Measurements from ENCODE around the gene RNF222. TPM values are rescaled to one million over a fixed set of nuclear protein-coding genes. Genes with fewer than 3 reads are reported as not detected.
A peak's percentile ranks its signal among the peaks of the same experiment; 100 is the strongest.
"Not testable (repeated sequence)": the region's sequence is repeated elsewhere in the genome, so short reads cannot be mapped to it uniquely, and the experiment has no call there.

RNF222 gene
- total and polyA plus RNA-seq, 5 donors from 2014 or later: 0.19 to 0.81 (median 0.27) TPM; not detected in 2

- ATAC-seq (ENCODE audit: low read depth in 2 of 2): peak; percentile 98 to 99
- Mint-ChIP-seq H3K4me1 (peaks cover 14 to 63% (median 33%) of the 10 kb centered on the region in 4 donors), H3K27ac (peak within 1 kb of the TSS; percentile 71 to 90 (median 87)), H3K36me3 (peaks cover 29% of the 10 kb centered on the region), H3K9me3 (peaks cover 0 to 2% (median 0%) of the 10 kb centered on the region in 7 donors), H3K27me3 (peaks cover 4% of the 10 kb centered on the region), H3K4me3 (peak within 1 kb of the TSS; percentile 86 to 90 (median 88))
- DNase-seq: peak; percentile 86 to 90 (median 88)
- Histone ChIP-seq H3K9me3 (ENCODE audit: control insufficient read depth in 2 of 2, low read length in 2 of 2) (no peaks in the 10 kb centered on the region), H3K27ac (ENCODE audit: insufficient read depth, low read length, poor library complexity, severe bottlenecking) (peak within 1 kb of the TSS; percentile 69), H3K27me3 (ENCODE audit: control insufficient read depth, insufficient read depth, low read length) (no peaks in the 10 kb centered on the region), H3K36me3 (ENCODE audit: control insufficient read depth, insufficient read depth, low read length) (peaks cover 44% of the 10 kb centered on the region), H3K4me1 (ENCODE audit: control insufficient read depth, insufficient read depth, low read length, poor library complexity, severe bottlenecking) (peaks cover 40% of the 10 kb centered on the region), H3K4me3 (ENCODE audit: low read depth, low read length) (peak within 1 kb of the TSS; percentile 84)
These were observed 21.2 kb downstream of the RNF222 start, which contains the start of gene KRABD2 for GRCh38 chr17:8376271-8377067. Gene KRABD2, minus strand, starts transcription at chr17:8376704.

- Mint-ChIP-seq H3K27me3 (peaks cover 4% of the 10 kb centered on the region), H3K4me1 (peaks cover 11 to 61% (median 28%) of the 10 kb centered on the region in 4 donors), H3K36me3 (peaks cover 24% of the 10 kb centered on the region), H3K9me3 (peaks cover 0 to 2% (median 0%) of the 10 kb centered on the region in 7 donors), H3K27ac (peak overlapping the region; percentile 45 to 90 (median 87)), H3K4me3 (peak overlapping the region; percentile 86 to 90 (median 88))
- Histone ChIP-seq H3K36me3 (ENCODE audit: control insufficient read depth, insufficient read depth, low read length) (peaks cover 45% of the 10 kb centered on the region), H3K9me3 (ENCODE audit: control insufficient read depth in 2 of 2, low read length in 2 of 2) (no peaks in the 10 kb centered on the region), H3K4me1 (ENCODE audit: control insufficient read depth, insufficient read depth, low read length, poor library complexity, severe bottlenecking) (peaks cover 33% of the 10 kb centered on the region), H3K4me3 (ENCODE audit: low read depth, low read length) (peak overlapping the region; percentile 84), H3K27me3 (ENCODE audit: control insufficient read depth, insufficient read depth, low read length) (no peaks in the 10 kb centered on the region), H3K27ac (ENCODE audit: insufficient read depth, low read length, poor library complexity, severe bottlenecking) (peak overlapping the region; percentile 69)
- ATAC-seq (ENCODE audit: low read depth in 2 of 2): no peak
- DNase-seq: no peak
These were observed 21.8 kb downstream of the RNF222 start for GRCh38 chr17:8375738-8376259.

- not testable (repeated sequence) for H3K9me3 Mint-ChIP-seq; ATAC-seq (ENCODE audit: low read depth in 2 of 2); H3K4me3 ChIP-seq (ENCODE audit: low read depth, low read length); H3K27ac ChIP-seq (ENCODE audit: insufficient read depth, low read length, poor library complexity, severe bottlenecking); H3K9me3 ChIP-seq (ENCODE audit: control insufficient read depth in 2 of 2, low read length in 2 of 2); H3K27ac Mint-ChIP-seq; DNase-seq; H3K27me3 Mint-ChIP-seq; H3K4me3 Mint-ChIP-seq; H3K27me3 ChIP-seq (ENCODE audit: control insufficient read depth, insufficient read depth, low read length)
- H3K4me1 Mint-ChIP-seq: peaks cover 12 to 48% (median 20%) of the 10 kb centered on the region in 4 donors
- peaks cover 37% of the 10 kb centered on the region for H3K36me3 ChIP-seq (ENCODE audit: control insufficient read depth, insufficient read depth, low read length)
- peaks cover 29% of the 10 kb centered on the region for H3K36me3 Mint-ChIP-seq
- peaks cover 22% of the 10 kb centered on the region for H3K4me1 ChIP-seq (ENCODE audit: control insufficient read depth, insufficient read depth, low read length, poor library complexity, severe bottlenecking)
These were observed 23.8 kb downstream of the RNF222 start for GRCh38 chr17:8373856-8374255.

- Histone ChIP-seq H3K36me3 (ENCODE audit: control insufficient read depth, insufficient read depth, low read length) (peaks cover 24% of the 10 kb centered on the region), H3K4me3 (ENCODE audit: low read depth, low read length) (no peak overlapping the region), H3K9me3 (ENCODE audit: control insufficient read depth in 2 of 2, low read length in 2 of 2) (no peaks in the 10 kb centered on the region), H3K27ac (ENCODE audit: insufficient read depth, low read length, poor library complexity, severe bottlenecking) (no peak overlapping the region), H3K4me1 (ENCODE audit: control insufficient read depth, insufficient read depth, low read length, poor library complexity, severe bottlenecking) (peaks cover 21% of the 10 kb centered on the region), H3K27me3 (ENCODE audit: control insufficient read depth, insufficient read depth, low read length) (no peaks in the 10 kb centered on the region)
- DNase-seq: no peak
- Mint-ChIP-seq H3K9me3 (peaks cover 0 to 2% (median 0%) of the 10 kb centered on the region in 7 donors), H3K4me1 (peaks cover 7 to 40% (median 11%) of the 10 kb centered on the region in 4 donors), H3K27ac (no peak overlapping the region), H3K4me3 (no peak overlapping the region), H3K36me3 (peaks cover 24% of the 10 kb centered on the region), H3K27me3 (no peaks in the 10 kb centered on the region)
- ATAC-seq (ENCODE audit: low read depth in 2 of 2): no peak
These were observed 25.2 kb downstream of the RNF222 start for GRCh38 chr17:8372422-8372821.

- Histone ChIP-seq H3K4me3 (ENCODE audit: low read depth, low read length) (no peak overlapping the region), H3K4me1 (ENCODE audit: control insufficient read depth, insufficient read depth, low read length, poor library complexity, severe bottlenecking) (peaks cover 17% of the 10 kb centered on the region), H3K27me3 (ENCODE audit: control insufficient read depth, insufficient read depth, low read length) (no peaks in the 10 kb centered on the region), H3K9me3 (ENCODE audit: control insufficient read depth in 2 of 2, low read length in 2 of 2) (no peaks in the 10 kb centered on the region), H3K27ac (ENCODE audit: insufficient read depth, low read length, poor library complexity, severe bottlenecking) (no peak overlapping the region), H3K36me3 (ENCODE audit: control insufficient read depth, insufficient read depth, low read length) (peaks cover 19% of the 10 kb centered on the region)
- Mint-ChIP-seq H3K4me1 (peaks cover 5 to 34% (median 10%) of the 10 kb centered on the region in 4 donors), H3K27ac (peak overlapping the region in 1 of 3 donors; percentile 42), H3K27me3 (no peaks in the 10 kb centered on the region), H3K9me3 (peaks cover 0 to 2% (median 0%) of the 10 kb centered on the region in 7 donors), H3K36me3 (peaks cover 21% of the 10 kb centered on the region), H3K4me3 (peak overlapping the region in 1 of 4 donors; percentile 58)
- ATAC-seq (ENCODE audit: low read depth in 2 of 2) (no peak), DNase-seq (no peak)
These were observed 25.8 kb downstream of the RNF222 start for GRCh38 chr17:8371786-8372185.

- H3K9me3 ChIP-seq (ENCODE audit: control insufficient read depth in 2 of 2, low read length in 2 of 2): no peaks in the 10 kb centered on the region
- Mint-ChIP-seq H3K36me3 (peaks cover 21% of the 10 kb centered on the region), H3K9me3 (peaks cover 0 to 2% (median 0%) of the 10 kb centered on the region in 7 donors), H3K27me3 (no peaks in the 10 kb centered on the region), H3K4me3 (no peak overlapping the region), H3K4me1 (peaks cover 4 to 18% (median 7%) of the 10 kb centered on the region in 4 donors), H3K27ac (peak overlapping the region in 1 of 3 donors; percentile 13)
- no peak overlapping the region for H3K27ac ChIP-seq (ENCODE audit: insufficient read depth, low read length, poor library complexity, severe bottlenecking)
- peaks cover 19% of the 10 kb centered on the region for H3K36me3 ChIP-seq (ENCODE audit: control insufficient read depth, insufficient read depth, low read length)
- H3K4me1 ChIP-seq (ENCODE audit: control insufficient read depth, insufficient read depth, low read length, poor library complexity, severe bottlenecking): no peaks in the 10 kb centered on the region
- H3K4me3 ChIP-seq (ENCODE audit: low read depth, low read length): no peak overlapping the region
- H3K27me3 ChIP-seq (ENCODE audit: control insufficient read depth, insufficient read depth, low read length): no peaks in the 10 kb centered on the region
- ATAC-seq (ENCODE audit: low read depth in 2 of 2) (no peak), DNase-seq (no peak)
These were observed 27.7 kb downstream of the RNF222 start for GRCh38 chr17:8369944-8370343.

GRCh38 chr17:8368193-8368592 lies 29.4 kb downstream of the RNF222 start:
- no peaks in the 10 kb centered on the region for H3K27me3 Mint-ChIP-seq
- no peak for DNase-seq
- Histone ChIP-seq H3K4me3 (ENCODE audit: low read depth, low read length) (no peak overlapping the region), H3K36me3 (ENCODE audit: control insufficient read depth, insufficient read depth, low read length) (peaks cover 19% of the 10 kb centered on the region), H3K4me1 (ENCODE audit: control insufficient read depth, insufficient read depth, low read length, poor library complexity, severe bottlenecking) (no peaks in the 10 kb centered on the region), H3K27ac (ENCODE audit: insufficient read depth, low read length, poor library complexity, severe bottlenecking) (no peak overlapping the region), H3K9me3 (ENCODE audit: control insufficient read depth in 2 of 2, low read length in 2 of 2) (no peaks in the 10 kb centered on the region), H3K27me3 (ENCODE audit: control insufficient read depth, insufficient read depth, low read length) (no peaks in the 10 kb centered on the region)
- no peak overlapping the region for H3K4me3 Mint-ChIP-seq
- H3K9me3 Mint-ChIP-seq: peaks cover 0 to 2% (median 0%) of the 10 kb centered on the region in 7 donors
- ATAC-seq (ENCODE audit: low read depth in 2 of 2): no peak
- H3K27ac Mint-ChIP-seq: no peak overlapping the region
- H3K4me1 Mint-ChIP-seq: peaks cover 4 to 14% (median 6%) of the 10 kb centered on the region in 4 donors
- H3K36me3 Mint-ChIP-seq: peaks cover 21% of the 10 kb centered on the region

Measured in CD4-positive, CD25-positive, alpha-beta regulatory T cell (primary cell).